Body of pancreas (tissue), 4 donors: ENCODE data around the gene ADGRD1. TPM values are rescaled to one million over a fixed set of nuclear protein-coding genes. Genes with fewer than 3 reads are reported as not detected.

Experiments used
- ATAC-seq: fragments of 150-250 bp; one replicate; pipeline ENCODE4 v1.9.1; 2016
- DNase-seq, 4 donors: peaks; one replicate each; pipeline ENCODE4 v3.0.0-alpha.2; 2019
- H3K27ac ChIP-seq, 4 donors: fragments of 200-600 bp; sonication (generic); 1 replicate in 3 of 4; 2 replicates in 1 of 4; pipeline versions ENCODE4 v1.5.1 to v1.6.1; 2016 to 2019; ENCODE audit warnings: mild to moderate bottlenecking in 1 of 4, mixed read lengths in 1 of 4, moderate library complexity in 1 of 4
- H3K27me3 ChIP-seq, 2 donors: fragments of 200-600 bp; sonication (generic); one replicate each; pipeline ENCODE4 v1.6.0; 2016; ENCODE audit warnings: mild to moderate bottlenecking in 1 of 2
- H3K36me3 ChIP-seq, 2 donors: fragments of 200-600 bp; sonication (generic); replicated peaks in 1 of 2; 2 replicates each; pipeline ENCODE4 v1.5.1; 2016; ENCODE audit warnings: low read depth in 2 of 2; ENCODE audit not compliant: insufficient read depth in 1 of 2
- H3K4me1 ChIP-seq: fragments of 200-600 bp; sonication (generic); one replicate; pipeline ENCODE4 v1.6.0; 2016
- H3K4me3 ChIP-seq, 2 donors: fragments of 200-600 bp; sonication (generic); 1 replicate in 1 of 2; 2 replicates in 1 of 2; pipeline ENCODE4 v1.5.1; 2016 to 2019
- H3K9me3 ChIP-seq, 3 donors: fragments of 200-600 bp; sonication (generic); 1 replicate in 2 of 3; 2 replicates in 1 of 3; pipeline ENCODE4 v1.5.1; 2016
- CTCF ChIP-seq, 7 experiments: fragments of 450-650 bp in 4 of 7; fragments of 200-600 bp in 3 of 7; sonication (generic) in 3 of 7; IDR thresholded peaks; one replicate each; pipeline ENCODE4 v1.5.1; 2016 to 2019; ENCODE audit warnings: antibody characterized with exemption in 7 of 7
- POLR2A ChIP-seq, 3 donors: fragments of 450-650 bp; IDR thresholded peaks; one replicate each; pipeline ENCODE4 v1.6.1; 2016; ENCODE audit warnings: antibody characterized with exemption in 3 of 3, mild to moderate bottlenecking in 2 of 3
- WGBS, 2 donors: methylation state at CpG; one replicate each; pipeline ENCODE4 v1.1.5; 2017; 5-methylcytosine and 5-hydroxymethylcytosine counted together
- intact Hi-C: fragments of 100-400 bp; cut with DNase I; formaldehyde crosslinking; loops from one replicate; pipeline ENCODE4 v1.15.1; 2023
- total RNA-seq, 2 donors: library from RNA; depleted of rRNA; stranded (reverse); fragments of >200 nt; gene quantifications; one replicate each; pipeline ENCODE4 v1.1.0, GENCODE V29; 2016

Gene ADGRD1
- total RNA-seq, 2 donors from 2014 or later, result 4.4 to 4.9 TPM

DNA sequence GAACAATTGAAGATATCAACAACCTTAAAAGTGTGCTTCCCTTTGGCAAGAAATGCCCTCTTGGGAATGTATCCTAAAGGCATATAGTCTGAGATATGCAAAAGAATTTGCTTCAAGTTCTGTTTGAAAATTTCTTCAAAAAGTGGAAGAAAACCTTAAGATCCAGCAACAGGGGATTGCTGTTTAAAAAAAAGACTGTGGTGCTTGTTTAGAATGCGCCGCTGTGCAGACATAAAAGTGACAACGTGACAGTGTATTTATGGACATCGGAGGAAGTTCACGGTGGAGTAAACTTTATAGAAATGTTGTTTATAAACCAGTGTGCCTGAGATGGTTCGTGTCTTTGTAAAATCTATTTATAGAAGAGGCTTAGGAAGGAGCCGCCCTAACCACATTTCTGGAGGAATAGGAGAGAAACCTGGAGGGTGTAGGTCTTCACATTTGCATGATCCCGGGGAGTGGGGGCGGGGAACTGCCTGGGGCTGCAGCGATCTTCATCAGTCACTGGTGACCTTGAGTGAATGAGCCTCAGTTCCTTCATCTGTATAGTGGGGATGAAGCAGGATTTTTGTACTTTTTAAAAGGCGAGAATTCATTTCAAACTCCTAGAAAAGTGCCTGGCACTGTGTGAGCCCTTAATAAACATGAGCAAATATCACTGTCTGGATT is 27.5 kb downstream of the ADGRD1 start:
- Histone ChIP-seq H3K27ac (no peak overlapping the region), H3K4me1 (peaks cover 6% of the 10 kb centered on the region), H3K36me3 (no peaks in the 10 kb centered on the region), H3K4me3 (no peak overlapping the region), H3K27me3 (no peaks in the 10 kb centered on the region), H3K9me3 (no peaks in the 10 kb centered on the region)
- no peak for ATAC-seq
- WGBS, 2 donors, result 57 to 77% methylated on average over 11 of the region's 11 CpGs
- no peak for DNase-seq
- TF ChIP-seq CTCF (IDR thresholded peaks at IDR 0.05) (no peak), POLR2A (IDR thresholded peaks at IDR 0.05) (no peak)
- intact Hi-C loops, result no loop called here

DNA sequence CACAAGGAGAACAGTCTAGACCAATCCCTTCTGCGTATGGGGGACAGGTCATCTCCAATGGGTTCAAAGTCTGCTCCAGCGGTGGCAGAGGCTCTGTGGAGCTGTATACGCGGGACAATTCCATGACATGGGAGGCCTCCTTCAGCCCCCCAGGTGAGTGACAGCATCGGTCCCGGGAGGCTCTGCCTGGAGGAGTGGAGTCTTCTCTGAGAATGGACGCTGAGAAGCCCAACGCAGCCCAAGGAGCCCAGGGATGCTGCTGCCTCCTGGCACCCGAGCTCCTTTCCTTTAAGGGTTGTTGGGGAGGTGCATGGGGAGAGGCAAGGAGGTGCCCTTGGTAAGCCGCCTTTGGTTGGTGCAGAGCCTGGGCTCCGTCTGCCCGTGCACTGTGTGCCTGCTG is 28.2 kb downstream of the ADGRD1 start:
- Histone ChIP-seq H3K36me3 (no peaks in the 10 kb centered on the region), H3K9me3 (no peaks in the 10 kb centered on the region), H3K4me3 (no peak overlapping the region), H3K4me1 (peaks cover 6% of the 10 kb centered on the region), H3K27me3 (no peaks in the 10 kb centered on the region), H3K27ac (no peak overlapping the region)
- TF ChIP-seq POLR2A (IDR thresholded peaks at IDR 0.05), result no peak
- no peak for TF ChIP-seq CTCF (IDR thresholded peaks at IDR 0.05)
- ATAC-seq (no peak), DNase-seq (no peak)
- 90 to 93% methylated on average over 8 to 12 of the region's 12 CpGs for WGBS, 2 donors
- intact Hi-C loops, result no loop called here

DNA sequence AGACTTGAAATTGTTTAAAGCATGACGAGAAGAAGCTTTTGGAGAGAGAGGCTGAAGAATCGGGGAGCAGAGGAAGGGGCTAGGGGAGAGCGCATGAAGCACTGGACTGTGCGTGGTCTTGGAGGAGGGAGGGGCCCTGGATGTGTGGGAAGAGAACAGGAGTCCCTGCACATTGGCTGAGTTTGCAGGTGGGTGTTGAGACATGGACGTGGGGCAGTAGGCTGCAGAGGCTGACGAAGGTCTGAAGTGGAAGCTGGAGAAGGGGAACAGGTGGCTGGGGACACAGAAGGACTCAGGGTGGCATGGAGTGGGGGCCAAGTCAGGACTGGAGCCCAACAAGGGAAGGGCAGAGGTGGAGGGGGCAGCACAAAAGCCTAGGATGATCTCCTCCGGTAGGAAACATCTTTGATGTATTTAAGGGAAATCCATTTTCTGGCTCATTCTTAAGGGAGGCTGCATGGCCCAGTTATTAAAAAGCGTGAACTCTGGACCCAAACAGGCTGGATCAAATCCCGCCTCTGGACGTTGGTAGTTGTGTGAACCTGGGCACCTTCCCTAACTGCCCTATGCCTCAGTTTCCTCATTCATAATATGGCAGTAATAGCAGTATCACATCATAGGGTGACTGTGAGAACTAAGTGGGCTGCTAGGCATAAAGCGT is 29.0 kb downstream of the ADGRD1 start:
- ATAC-seq, result no peak
- Histone ChIP-seq H3K4me1 (peaks cover 6% of the 10 kb centered on the region), H3K9me3 (no peaks in the 10 kb centered on the region), H3K36me3 (no peaks in the 10 kb centered on the region), H3K27me3 (no peaks in the 10 kb centered on the region), H3K27ac (no peak overlapping the region), H3K4me3 (no peak overlapping the region)
- no peak for DNase-seq
- intact Hi-C loops, result no loop called here
- no peak for TF ChIP-seq POLR2A (IDR thresholded peaks at IDR 0.05)
- TF ChIP-seq CTCF (IDR thresholded peaks at IDR 0.05), result no peak
- WGBS, 2 donors, result 70 to 76% methylated on average over 11 of the region's 11 CpGs

GRCh38 chr12:130983328-130984017 is 29.8 kb downstream of the ADGRD1 start:
- WGBS, 2 donors, result 32 to 33% methylated on average over 7 of the region's 7 CpGs
- intact Hi-C loops, result no loop called here
- TF ChIP-seq POLR2A (IDR thresholded peaks at IDR 0.05) (no peak), CTCF (IDR thresholded peaks at IDR 0.05) (no peak)
- no peaks in the 10 kb centered on the region for H3K36me3 ChIP-seq
- peaks cover 6% of the 10 kb centered on the region for H3K4me1 ChIP-seq
- no peak overlapping the region for H3K27ac ChIP-seq
- H3K9me3 ChIP-seq, result no peaks in the 10 kb centered on the region
- no peaks in the 10 kb centered on the region for H3K27me3 ChIP-seq
- ATAC-seq, result no peak
- no peak overlapping the region for H3K4me3 ChIP-seq
- DNase-seq, result no peak
